Gastroesophageal sphincter (tissue), 4 donors: Measurements from ENCODE around the gene MFSD8. TPM values are rescaled to one million over a fixed set of nuclear protein-coding genes. Genes with fewer than 3 reads are reported as not detected.
"Not testable (repeated sequence)": the region's sequence is repeated elsewhere in the genome, so short reads cannot be mapped to it uniquely, and the experiment has no call there.

Source experiments
- ATAC-seq: fragments of 150-250 bp; one replicate; pipeline ENCODE4 v1.9.1; 2016; ENCODE audit warnings: mild to moderate bottlenecking, moderate library complexity
- H3K27ac ChIP-seq, 4 donors: fragments of 200-600 bp; sonication (generic) in 3 of 4; 1 replicate in 3 of 4; 2 replicates in 1 of 4; pipeline ENCODE4 v1.5.1; 2016 to 2019
- H3K27me3 ChIP-seq: fragments of 200-600 bp; sonication (generic); one replicate; pipeline ENCODE4 v1.5.1; 2019
- H3K36me3 ChIP-seq, 2 donors: fragments of 200-600 bp; sonication (generic); one replicate each; pipeline ENCODE4 v1.5.1; 2019; ENCODE audit warnings: control low read depth in 1 of 2
- H3K4me1 ChIP-seq, 3 donors: fragments of 200-600 bp; sonication (generic); 1 replicate in 2 of 3; 2 replicates in 1 of 3; pipeline ENCODE4 v1.5.1; 2016 to 2019; ENCODE audit warnings: control low read depth in 2 of 3
- H3K4me3 ChIP-seq, 2 donors: fragments of 200-600 bp; sonication (generic); one replicate each; pipeline ENCODE4 v1.5.1; 2019; ENCODE audit warnings: mild to moderate bottlenecking in 1 of 2, moderate library complexity in 1 of 2
- H3K9me3 ChIP-seq, 3 donors: fragments of 200-600 bp; sonication (generic); one replicate each; pipeline ENCODE4 v1.5.1; 2017 to 2019; ENCODE audit warnings: control low read depth in 2 of 3
- CTCF ChIP-seq, 4 experiments: fragments of 200-600 bp in 2 of 4; fragments of 450-650 bp in 2 of 4; sonication (generic) in 1 of 4; IDR thresholded peaks; one replicate each; pipeline ENCODE4 v1.5.1; 2017 to 2019; ENCODE audit warnings: antibody characterized with exemption in 4 of 4, mild to moderate bottlenecking in 2 of 4, moderate library complexity in 2 of 4
- EP300 ChIP-seq: sonication (generic); formaldehyde crosslinking; IDR thresholded peaks from one replicate; pipeline ENCODE4 v1.6.1; 2017; ENCODE audit warnings: antibody characterized with exemption, mild to moderate bottlenecking
- POLR2A ChIP-seq, 2 donors: fragments of 450-650 bp; IDR thresholded peaks; one replicate each; pipeline ENCODE4 v1.6.1; 2017; ENCODE audit warnings: antibody characterized with exemption in 2 of 2, mild to moderate bottlenecking in 2 of 2, moderate library complexity in 1 of 2
- POLR2AphosphoS5 ChIP-seq: sonication (generic); formaldehyde crosslinking; IDR thresholded peaks from one replicate; pipeline ENCODE4 v1.6.1; 2017; ENCODE audit warnings: antibody characterized with exemption
- WGBS, 2 donors: methylation state at CpG; one replicate each; pipeline ENCODE4 v1.1.5; 2018; ENCODE audit warnings: low coverage in 1 of 2; 5-methylcytosine and 5-hydroxymethylcytosine counted together
- total RNA-seq, 4 donors: library from RNA; depleted of rRNA; stranded (reverse); fragments of >200 nt; gene quantifications; one replicate each; pipeline ENCODE4 v1.1.0, GENCODE V29; 2016

The MFSD8 gene
- total RNA-seq, 4 donors from 2014 or later: 11.4 to 55.4 (median 30.5) TPM

DNA sequence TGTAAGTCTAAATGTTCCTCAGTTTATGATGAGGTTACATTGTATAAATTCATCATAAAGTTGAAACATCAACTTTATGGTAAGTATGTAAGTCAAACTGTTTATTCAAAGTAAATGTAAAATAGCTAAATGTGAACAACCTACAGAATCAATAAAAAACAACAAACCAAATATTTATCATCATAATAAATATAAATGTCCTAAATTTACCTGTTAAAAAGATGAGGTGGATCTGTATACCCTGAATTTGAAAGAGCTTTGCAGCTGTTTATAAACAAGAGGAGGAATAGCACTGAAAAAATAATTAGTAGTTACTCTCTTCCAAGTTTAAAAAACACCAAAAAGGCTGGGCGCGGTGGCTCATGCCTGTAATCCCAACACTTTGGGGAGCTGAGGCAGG is 14.0 kb upstream of the MFSD8 start:
- no peaks in the 10 kb centered on the region for H3K4me1 ChIP-seq
- H3K27ac ChIP-seq: no peak overlapping the region
- TF ChIP-seq POLR2AphosphoS5 (no peak), POLR2A (IDR thresholded peaks at IDR 0.05) (no peak), CTCF (IDR thresholded peaks at IDR 0.05) (no peak), EP300 (no peak)
- ATAC-seq: no peak
- H3K9me3 ChIP-seq: no peaks in the 10 kb centered on the region
- no peaks in the 10 kb centered on the region for H3K27me3 ChIP-seq
- WGBS, 2 donors: 79 to 100% methylated on average over 2 of the region's 2 CpGs
- peaks cover 0 to 13% of the 10 kb centered on the region in 2 donors for H3K36me3 ChIP-seq
- H3K4me3 ChIP-seq: no peak overlapping the region

GRCh38 chr4:127975121-127975770 is 10.3 kb upstream of the MFSD8 start:
- Histone ChIP-seq H3K9me3 (no peaks in the 10 kb centered on the region), H3K4me3 (no peak overlapping the region), H3K4me1 (peaks cover 0 to 5% (median 0%) of the 10 kb centered on the region in 3 donors), H3K36me3 (peaks cover 0 to 5% of the 10 kb centered on the region in 2 donors), H3K27ac (no peak overlapping the region), H3K27me3 (no peaks in the 10 kb centered on the region)
- 96 to 100% methylated on average over 2 of the region's 2 CpGs for WGBS, 2 donors
- no peak for TF ChIP-seq CTCF (IDR thresholded peaks at IDR 0.05)
- TF ChIP-seq POLR2AphosphoS5: no peak
- TF ChIP-seq POLR2A (IDR thresholded peaks at IDR 0.05): no peak
- no peak for TF ChIP-seq EP300
- ATAC-seq: no peak

DNA sequence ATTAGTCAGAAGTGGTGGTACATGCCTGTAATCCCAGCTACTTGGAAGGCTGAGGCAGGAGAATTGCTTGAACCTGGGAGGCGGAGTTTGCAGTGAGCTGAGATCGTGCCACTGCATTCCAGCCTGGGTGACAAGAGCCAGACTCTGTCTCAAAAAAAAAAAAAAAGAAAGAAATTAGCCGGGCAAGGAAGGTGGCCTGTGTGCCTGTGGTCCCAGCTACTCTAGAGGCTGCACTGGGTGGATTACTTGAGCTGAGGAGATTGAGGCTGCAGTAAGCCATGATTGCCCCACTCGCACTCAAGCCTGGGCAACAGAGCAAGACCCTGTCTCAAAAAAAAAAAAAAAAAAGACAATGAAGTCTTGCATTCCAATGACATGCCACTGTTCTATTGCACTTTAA is 6.0 kb upstream of the MFSD8 start:
- H3K4me3 ChIP-seq, ATAC-seq, H3K36me3 ChIP-seq, H3K9me3 ChIP-seq, H3K27me3 ChIP-seq, H3K27ac ChIP-seq: not testable (repeated sequence)
- H3K4me1 ChIP-seq: peaks cover 0 to 32% (median 0%) of the 10 kb centered on the region in 3 donors
- 37 to 64% methylated on average over 4 of the region's 4 CpGs for WGBS, 2 donors

GRCh38 chr4:127968586-127968985 is 3.6 kb upstream of the MFSD8 start:
- no peaks in the 10 kb centered on the region for H3K27me3 ChIP-seq
- no peak for TF ChIP-seq CTCF (IDR thresholded peaks at IDR 0.05)
- TF ChIP-seq POLR2AphosphoS5: no peak
- TF ChIP-seq POLR2A (IDR thresholded peaks at IDR 0.05): no peak
- no peak for TF ChIP-seq EP300
- peaks cover 0 to 44% (median 0%) of the 10 kb centered on the region in 3 donors for H3K4me1 ChIP-seq
- 50 to 83% methylated on average over 1 to 2 of the region's 2 CpGs for WGBS, 2 donors
- no peaks in the 10 kb centered on the region for H3K9me3 ChIP-seq
- no peak for ATAC-seq
- no peak overlapping the region for H3K27ac ChIP-seq
- no peaks in the 10 kb centered on the region for H3K36me3 ChIP-seq
- H3K4me3 ChIP-seq: no peak overlapping the region

DNA sequence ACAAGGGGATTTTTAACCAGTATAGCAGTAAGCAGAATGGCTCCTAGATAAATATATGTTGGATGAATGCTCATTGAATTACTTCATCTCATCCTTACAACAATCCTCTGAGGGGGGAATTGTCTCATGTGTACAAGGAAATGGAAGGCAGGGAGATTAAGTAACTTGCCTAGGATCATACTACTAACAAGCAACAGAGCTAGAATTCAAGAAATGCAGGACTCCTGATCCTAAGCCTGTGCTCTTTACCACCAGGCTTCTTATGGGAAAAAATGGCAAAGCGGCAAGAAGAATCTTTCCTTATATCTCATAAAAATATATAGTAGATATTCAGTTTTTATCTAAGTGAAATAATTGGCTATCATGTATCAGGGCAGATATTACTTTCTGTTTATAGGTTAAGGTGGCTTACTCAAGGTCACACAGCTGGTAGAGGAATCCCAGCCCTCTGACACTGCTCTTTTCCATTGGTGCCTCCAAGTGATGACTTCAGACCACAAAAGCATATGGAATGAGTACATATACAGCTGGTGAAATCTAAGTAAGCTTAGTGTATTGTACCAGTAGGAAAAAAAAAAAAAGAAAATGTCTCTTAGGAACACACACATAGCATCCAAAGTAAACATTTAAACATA is 2.3 kb upstream of the MFSD8 start:
- WGBS, 2 donors: 100% methylated on average over 1 of the region's 1 CpG

More for the DNA sequence above, 2.3 kb upstream of the MFSD8 start:
- no peaks in the 10 kb centered on the region for H3K27me3 ChIP-seq
- TF ChIP-seq POLR2AphosphoS5 (no peak), CTCF (IDR thresholded peaks at IDR 0.05) (no peak), EP300 (no peak), POLR2A (IDR thresholded peaks at IDR 0.05) (no peak)
- no peak overlapping the region for H3K27ac ChIP-seq
- peaks cover 0 to 57% (median 0%) of the 10 kb centered on the region in 3 donors for H3K4me1 ChIP-seq
- H3K36me3 ChIP-seq: no peaks in the 10 kb centered on the region
- H3K9me3 ChIP-seq: no peaks in the 10 kb centered on the region
- no peak overlapping the region for H3K4me3 ChIP-seq
- ATAC-seq: no peak
